GM19023 (cell line): ENCODE data around the gene COX6B2.
"Not testable (repeated sequence)": the region's sequence is repeated elsewhere in the genome, so short reads cannot be mapped to it uniquely, and the experiment has no call there.

Experiments
- ATAC-seq: cut with Tn5 transposase; IDR thresholded peaks from one replicate; pipeline ENCODE4 v1.9.1; 2021; ENCODE audit warnings: mild to moderate bottlenecking, moderate library complexity; ENCODE audit not compliant: unreplicated experiment

COX6B2 gene

DNA sequence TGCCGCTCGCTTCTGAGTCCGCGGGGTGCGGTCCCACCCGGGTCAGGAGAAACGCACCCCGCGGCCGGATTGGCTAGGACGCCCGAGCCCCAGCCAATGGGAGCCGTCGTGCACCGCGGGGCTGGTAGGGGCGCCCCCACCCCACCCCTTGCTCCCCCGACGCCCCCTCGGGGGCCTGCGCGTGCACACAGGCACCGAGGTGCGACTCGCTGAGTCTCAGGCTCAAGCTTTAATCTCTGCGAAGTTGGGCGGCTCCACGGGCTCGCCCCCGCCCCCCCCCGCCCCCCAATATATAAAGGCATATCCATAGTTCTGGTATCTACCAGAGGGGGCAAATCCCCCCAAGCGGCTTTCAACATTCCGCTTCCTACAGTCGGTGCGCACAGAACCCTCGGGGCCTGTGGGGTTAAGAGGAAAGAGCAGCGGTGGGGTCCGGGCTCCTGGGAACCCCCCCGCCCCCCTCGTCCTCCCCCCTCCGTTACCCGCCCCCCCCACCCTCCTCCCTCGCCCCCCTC, at the start of gene COX6B2:
Gene COX6B2, minus strand, starts transcription at position 22 of the 515 bp plus-strand sequence. CDS start 198 bp downstream, outside the sequence.
- no peak for ATAC-seq

DNA sequence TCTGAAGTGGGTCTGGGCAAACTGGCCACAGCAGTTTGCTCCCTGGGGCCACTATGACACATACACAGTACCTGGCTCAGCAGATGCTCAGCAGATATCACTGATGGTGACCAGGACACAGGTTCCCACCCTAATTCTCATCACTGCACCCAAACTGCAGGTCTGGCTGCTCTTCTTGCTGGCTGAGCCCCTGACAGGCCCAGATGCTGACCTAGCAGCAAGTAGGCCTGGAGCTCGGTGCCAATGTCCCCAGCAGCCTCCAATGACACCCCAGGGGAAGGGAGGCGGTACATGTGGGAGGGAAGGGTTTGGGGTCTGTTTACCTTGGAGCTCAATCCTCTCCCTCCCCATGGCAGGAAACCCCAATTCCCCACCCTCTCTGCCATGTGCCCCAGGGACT, 48.0 kb upstream of the COX6B2 start:
- no peak for ATAC-seq

GRCh38 chr19:55401390-55401789, 46.9 kb upstream of the COX6B2 start:
- ATAC-seq: not testable (repeated sequence)

DNA sequence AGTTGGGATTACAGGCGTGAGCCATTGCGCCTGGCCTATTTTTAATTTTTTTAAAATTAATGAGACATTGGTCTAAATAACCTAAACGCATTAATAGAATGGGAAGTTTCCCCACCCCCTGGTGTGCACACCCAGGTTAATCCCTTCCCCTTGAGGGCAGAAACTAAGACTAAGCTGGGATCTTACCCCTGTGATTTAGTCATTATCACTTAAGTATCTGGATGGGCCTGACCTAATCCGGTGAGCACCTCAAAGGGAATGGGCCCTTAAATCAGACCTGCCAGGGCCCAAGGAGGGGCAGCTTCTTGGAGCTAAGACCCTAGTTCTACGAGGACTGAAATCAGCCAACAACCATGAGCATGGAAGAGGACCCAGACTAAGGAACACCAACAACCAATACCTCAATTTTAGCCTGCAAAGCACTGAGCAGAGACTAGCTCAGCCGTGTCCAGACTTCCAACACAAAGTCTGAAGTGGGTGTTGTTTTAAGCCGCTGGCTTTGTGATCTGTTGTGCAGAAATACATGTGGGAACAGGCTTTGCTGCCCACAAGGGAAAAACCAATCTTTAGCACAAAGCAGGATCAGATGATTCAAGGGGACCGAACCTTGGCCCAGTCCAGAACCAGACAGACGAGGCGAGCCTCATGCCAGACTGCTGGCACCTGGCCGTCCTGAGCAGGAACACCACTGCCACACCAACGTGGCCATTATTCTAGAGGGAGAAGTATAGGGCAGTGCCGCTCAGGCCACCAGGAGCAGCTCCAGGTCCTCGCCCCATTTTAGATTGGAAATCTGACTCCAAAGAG, 46.0 kb upstream of the COX6B2 start:
- no peak for ATAC-seq

DNA sequence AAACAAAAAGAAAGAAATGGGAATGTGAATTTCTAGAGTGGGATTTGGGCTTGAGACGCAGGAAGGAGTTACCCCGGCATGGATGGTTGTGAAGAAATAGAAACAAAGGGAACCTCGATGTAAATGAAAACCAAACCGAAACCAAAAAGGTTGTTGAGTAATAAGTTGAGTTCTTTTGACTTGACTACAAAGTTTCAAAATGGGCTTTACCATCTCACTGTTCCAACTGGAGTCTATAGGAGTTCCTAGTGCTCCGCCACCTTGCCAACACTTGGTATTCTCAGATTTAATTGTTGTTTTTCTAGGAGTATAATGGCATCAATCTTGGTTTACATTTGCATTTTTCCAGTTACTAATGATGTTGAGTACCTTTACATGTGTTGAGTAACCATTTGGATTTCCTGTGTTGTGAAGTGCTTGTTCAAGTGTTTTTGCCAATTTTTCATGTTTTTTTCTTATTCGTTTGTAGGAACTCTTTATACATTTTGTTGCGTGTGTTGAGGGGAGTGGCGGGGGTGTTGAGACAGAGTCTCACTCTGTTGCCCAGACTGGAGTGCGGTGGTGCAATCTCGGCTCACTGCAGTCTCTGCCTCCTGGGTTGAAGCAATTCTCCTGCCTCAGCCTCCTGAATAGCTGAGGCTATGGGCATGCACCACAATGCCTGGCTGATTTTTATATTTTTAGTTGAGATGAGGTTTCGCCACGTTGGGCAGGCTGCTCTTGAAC, 43.8 kb upstream of the COX6B2 start:
- ATAC-seq: no peak

DNA sequence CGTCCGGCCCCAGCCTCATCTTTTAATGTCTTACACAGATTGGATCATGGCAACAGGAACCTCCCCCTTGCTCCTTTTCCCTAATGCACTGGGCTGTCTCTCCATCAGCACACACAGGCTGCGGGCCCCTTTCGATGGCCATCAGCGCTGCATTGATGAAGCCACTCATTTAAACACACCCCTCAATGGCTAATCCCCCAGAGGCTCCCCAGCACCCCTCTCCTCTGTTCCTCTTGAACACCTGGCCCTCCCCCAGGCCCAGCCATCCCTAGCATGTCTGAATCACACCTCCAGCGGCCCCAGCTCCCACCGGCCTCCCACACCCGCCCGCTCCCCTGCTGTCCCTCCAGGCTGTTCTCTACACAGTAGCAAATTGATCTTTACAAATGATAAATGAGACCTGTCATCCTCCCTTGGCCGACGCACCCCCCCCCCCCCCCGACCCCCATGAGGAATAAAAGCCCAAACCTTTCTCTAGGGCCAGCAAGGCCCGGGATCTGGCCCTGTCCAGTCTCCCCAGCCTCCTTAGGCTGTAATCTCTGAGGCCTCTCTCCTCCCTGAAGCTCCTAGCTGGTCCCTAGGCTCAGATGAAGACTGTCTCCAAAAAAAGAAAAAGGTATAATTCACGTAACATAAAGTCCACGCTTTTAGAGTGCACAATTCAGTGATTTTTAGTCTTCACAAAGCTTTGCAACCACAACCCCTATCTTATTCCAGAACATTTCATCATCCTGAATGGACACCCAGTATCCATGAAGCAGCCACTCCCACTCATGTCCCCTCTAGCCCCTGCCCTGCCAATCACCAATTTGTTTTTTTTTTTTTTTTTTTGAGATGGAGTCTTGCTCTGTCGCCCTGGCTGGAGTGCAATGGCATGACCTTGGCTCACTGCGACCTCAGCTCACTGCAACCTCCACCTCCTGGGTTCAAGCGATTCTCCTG, 38.6 kb upstream of the COX6B2 start:
- ATAC-seq: no peak

- ATAC-seq: no peak
These were observed 37.4 kb upstream of the COX6B2 start for GRCh38 chr19:55391702-55392615.

- no peak for ATAC-seq
These were observed 36.7 kb upstream of the COX6B2 start for GRCh38 chr19:55391191-55391670.

- ATAC-seq: no peak
These were observed 36.0 kb upstream of the COX6B2 start for GRCh38 chr19:55390461-55390880.

GRCh38 chr19:55389386-55390317, 35.1 kb upstream of the COX6B2 start:
- no peak for ATAC-seq

DNA sequence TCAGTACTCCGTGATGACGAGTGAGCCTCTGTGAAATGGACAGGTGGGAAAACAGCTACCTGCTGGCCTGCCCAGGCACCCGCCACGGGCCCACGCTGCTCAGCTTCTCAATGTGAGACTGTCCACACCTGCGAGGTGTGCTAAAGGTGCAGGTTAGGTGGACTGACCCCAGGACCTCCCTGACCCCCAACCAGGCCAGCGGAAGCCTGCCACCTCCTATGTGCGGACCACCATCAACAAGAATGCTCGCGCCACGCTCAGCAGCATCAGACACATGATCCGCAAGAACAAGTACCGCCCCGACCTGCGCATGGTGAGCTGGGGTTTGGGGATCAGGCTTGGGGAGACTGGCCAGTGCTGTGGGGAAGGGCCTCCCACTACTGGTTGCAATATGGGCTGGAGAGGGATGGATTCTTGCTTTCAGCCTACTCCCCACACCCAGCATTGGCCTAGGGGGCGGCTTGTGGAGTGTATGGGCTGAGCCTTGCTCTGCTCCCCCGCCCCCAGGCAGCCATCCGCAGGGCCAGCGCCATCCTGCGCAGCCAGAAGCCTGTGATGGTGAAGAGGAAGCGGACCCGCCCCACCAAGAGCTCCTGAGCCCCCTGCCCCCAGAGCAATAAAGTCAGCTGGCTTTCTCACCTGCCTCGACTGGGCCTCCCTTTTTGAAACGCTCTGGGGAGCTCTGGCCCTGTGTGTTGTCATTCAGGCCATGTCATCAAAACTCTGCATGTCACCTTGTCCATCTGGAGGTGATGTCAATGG, 33.4 kb upstream of the COX6B2 start:
- no peak for ATAC-seq

GRCh38 chr19:55386493-55386971, 32.0 kb upstream of the COX6B2 start:
- no peak for ATAC-seq

GRCh38 chr19:55385724-55386492, 31.4 kb upstream of the COX6B2 start, which contains the start of gene RPL28:
Gene RPL28 (plus strand): TSS chr19:55385932. CDS start chr19:55386358, 426 bp downstream.
- ATAC-seq: peak; percentile 69

- ATAC-seq: peak; percentile 52
These were observed 30.6 kb upstream of the COX6B2 start for GRCh38 chr19:55384920-55385723.

DNA sequence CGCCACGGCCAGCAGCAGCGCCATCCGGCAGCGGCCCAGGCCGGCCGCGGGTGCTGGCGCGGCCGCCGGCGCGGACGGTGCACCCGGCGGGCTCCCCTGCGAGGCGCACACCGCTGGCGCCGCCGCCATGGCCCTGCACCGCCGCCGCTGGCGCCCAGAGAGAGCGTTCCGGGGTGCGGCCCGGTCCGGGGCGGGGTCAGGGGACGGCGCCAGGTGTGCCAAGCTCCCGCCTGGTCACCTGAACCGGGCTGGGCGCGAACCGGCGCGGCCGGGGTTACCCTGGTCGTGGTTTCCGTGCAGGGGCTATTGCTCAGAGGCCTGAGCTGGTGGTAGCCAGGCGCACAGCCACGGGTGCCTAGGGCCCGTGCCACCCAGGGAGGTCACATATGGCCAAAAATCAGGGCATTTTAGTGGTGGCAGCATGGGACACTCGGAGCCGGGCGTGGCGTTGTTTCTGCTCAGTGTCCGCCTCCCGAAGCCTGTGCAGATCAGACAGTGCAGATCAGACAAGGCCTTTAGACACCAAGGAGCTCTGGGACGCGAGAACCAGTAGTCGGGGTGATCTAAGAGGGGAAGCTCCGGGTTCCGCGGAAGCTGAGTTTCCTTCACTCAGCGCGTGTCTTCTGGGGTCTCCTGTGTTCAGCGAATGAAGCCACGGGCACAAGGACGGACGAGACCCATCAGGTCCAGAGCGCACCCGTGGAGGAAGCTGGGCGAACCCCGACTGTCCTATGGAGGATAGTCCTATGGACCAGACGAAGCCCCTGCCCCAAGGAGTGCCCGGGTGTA, 29.8 kb upstream of the COX6B2 start, which contains the start of gene TMEM238:
Gene TMEM238, minus strand, starts transcription at position 162 of the 789 bp plus-strand sequence. Its CDS starts 33 bp downstream, at position 129.
- no peak for ATAC-seq
